ENCODE measurements around the gene SPATA2.
"Not testable (repeated sequence)": the region's sequence is repeated elsewhere in the genome, so short reads cannot be mapped to it uniquely, and the experiment has no call there.

The SPATA2 gene

DNA sequence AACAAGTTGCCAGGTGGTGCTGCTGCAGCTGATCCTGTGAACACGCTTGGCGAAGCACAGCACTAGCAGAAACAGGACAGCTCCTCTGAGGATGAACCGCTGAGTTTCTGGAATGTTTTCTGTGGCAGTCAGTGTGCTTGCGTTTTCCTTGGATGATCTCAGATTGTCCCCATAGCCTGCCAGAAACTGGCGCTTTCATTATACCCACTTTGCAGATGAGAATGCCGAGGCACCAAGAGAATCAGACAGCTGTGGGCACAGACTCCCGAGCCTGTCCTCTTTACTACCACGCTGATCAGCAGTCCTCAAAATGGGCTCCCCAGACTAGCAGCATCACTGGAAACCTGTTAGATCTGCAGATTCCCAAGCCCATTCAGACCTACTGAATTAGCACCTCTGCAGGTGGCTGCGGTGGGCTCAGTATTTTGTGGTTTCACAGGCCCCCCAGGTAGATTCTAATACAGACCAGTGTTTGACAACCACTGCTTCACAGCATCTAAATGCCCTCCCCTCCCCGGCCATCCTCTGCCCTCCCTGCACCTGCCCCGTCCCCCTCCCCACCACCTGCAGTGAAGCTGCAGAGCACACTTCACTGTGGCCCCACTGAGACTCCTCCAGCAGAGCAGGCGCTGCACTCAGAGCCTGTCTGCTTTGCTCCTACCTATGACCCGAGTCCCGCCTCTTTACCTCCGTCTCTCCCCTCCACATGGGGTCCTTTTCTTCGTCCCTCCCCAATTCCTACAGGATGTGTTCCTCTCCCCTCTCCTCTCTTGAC is 29.6 kb downstream of the SPATA2 start:
- no peak for DNase-seq (ENCODE audit: low spot score)

DNA sequence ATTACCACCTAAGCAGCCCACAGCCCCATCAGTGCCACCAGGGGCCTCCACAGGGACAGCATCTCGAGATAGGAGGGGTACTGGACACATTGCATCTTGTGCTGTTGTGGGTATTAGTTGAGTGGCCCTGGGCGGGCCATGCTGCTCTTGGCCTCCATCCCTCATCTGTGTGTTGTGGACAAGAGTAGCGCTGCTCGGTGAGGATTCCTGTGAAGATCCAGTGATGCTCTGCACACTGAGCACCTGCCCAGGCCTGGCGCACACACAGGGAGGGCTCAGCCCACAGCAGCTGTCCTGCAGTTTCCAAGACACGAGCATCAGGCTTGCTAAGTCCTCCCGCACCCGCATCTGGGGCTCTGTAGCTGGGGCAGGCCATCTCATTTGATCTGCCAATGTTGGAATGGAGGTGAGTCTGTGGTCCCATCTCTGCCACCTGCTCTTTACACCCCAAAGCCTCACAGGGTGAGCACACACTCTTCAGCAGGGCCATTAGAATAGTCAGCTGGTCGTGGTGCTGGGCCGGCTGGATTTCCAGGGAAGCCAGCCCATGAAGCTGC is 32.0 kb downstream of the SPATA2 start:
- no peak for DNase-seq (ENCODE audit: low spot score)

DNA sequence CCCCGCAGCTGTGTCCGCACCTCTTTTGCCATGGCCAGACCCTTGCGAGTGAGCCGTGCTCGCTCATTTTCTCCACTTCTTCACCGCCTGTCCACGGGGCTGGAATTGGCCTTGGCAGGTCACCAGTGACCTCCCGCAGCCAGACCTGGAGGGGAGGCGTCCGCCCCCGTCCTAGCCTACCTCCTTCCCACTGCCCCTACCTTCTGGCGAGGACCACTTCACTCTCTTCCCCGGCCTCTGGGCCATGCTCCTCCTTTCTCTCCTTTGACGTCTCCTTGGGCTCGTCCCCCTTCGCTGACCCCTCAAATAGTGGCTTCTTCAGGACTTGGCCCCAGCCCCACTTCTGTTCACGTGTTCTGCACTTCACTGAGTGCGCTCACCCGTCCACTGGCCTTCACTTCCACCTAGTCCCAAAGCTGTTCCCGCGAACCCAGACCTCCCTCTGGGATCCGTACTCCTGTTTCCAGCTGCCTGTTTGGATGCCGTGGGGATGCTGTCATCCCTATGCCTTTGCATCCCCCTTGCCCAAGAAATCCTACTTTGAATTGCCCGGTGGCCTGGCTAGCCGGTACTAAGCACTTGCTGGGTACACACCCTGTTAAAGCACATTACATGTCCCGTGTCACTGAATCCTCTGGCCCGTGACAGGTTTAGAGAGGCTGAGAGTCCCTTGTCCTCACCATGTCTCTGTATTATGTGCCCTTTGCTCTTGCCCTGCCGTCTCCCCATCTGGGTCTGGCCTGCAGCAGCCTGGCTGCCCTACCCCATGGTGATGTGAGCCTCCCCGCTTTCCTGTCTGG is 33.0 kb downstream of the SPATA2 start:
- no peak for DNase-seq (ENCODE audit: low spot score)

DNA sequence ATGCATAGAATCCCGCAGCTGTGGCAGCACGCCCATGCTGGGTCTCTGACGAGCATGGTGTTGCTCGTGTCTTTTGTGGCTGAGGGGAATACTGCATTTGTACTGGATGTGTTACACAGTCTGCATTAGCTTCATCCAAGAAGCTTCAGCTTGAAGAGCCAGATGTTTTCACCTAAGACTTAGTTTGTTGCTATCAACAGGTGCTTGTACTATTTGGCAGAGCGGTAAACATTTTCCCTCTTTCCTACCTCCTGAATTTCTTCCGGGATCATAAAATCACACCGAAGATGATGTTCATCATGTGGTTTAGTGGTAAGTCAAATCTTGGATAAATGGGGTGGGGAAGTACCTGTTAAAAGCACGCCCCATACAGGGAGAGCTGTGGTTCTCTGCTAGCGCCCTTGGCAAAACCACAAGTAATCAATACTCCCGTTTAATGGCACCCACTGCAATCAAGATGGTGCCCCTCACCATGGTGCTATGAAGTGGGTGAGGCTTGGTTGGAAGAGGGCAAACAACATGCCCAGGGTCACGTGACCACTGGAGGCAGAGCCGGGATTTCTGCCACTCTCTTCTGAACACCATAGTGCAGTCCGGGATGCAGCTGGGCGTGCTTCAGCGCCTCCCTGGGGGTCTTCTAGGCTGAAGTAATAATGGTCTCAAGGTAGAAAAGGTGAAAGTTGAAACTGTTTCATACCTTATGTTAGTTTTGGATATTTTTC is 34.4 kb downstream of the SPATA2 start:
- DNase-seq (ENCODE audit: low spot score) = no peak

DNA sequence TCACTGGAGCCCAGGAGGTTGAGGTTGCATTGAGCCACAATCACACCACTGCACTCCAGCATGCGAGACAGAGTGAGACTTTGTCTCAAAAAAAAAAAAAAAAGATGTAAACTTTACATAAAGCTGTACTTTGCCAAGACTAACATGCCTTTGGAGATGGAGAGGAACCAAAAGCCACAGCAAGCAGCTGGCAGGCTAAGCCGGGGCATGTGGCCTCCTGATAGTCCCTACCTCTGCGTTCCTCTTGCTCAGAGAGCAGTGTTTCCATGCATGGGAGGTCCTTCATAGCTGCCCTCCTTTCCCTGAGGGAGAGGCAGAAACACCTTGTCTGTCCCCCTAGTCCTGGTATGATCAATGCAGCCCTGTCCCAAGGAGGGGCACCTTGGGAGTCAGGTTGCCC is 35.2 kb downstream of the SPATA2 start:
- no peak for DNase-seq (ENCODE audit: low spot score)

DNA sequence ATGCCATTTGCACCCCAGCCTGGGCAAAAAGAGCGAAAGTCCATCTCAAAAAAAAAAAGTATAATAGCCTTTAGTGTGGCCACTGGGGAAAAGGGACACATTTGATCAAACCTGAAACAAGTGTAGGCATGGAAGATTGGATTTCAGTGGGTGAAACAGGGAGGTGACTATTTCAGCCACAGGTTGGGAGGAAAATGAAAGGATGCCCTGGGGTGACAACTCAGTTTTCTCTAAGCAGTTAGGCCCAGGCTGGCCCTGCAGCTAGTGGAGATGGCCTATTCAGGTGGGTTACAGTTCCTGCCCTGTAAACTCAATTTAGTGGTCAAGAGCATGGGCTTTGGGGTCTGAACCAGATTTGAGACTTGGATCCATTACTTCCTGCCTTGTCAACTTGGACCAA is 36.4 kb downstream of the SPATA2 start:
- no peak for DNase-seq (ENCODE audit: low spot score)

DNA sequence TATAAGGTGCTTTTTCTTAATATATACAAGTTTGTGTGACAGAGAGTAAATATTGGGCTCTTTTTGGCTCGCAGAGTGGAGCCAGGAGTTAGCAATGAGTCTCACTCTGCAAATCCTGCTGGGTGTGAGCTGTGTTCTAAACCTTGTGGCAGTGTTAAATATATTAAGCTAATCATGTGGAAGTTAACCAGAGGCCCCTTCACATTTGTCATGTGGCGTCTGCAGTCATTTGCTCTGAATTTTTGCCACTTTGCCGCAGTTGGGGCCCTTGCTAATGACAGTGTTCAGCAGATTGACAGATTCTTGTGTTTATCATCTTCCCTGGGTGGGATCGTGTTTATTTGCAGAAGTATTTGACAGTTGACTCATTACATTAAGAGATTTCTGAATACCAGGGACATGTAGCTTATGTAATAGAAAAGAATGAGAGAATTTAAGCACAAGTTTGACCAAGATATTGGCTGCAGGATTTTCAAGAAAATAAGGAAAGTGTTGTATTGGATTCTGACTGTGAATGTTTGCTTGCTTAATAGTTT is 37.9 kb downstream of the SPATA2 start:
- no peak for DNase-seq (ENCODE audit: low spot score)

DNA sequence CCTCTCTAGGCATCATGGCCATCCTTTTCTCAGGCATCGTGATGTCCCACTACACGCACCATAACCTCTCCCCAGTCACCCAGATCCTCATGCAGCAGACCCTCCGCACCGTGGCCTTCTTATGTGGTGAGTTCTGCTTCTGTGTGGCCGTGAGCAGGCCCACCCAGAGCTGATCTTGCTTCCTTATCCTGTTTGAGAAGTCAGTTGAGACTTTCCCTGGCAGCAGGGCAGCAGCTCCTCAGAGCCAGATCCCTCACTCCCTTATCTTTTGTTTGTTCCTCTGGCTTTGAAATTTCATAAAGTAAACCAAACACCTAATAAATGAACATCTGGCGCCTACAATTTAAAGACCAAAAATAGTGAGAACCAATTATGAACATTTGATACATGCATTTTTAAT is 40.6 kb downstream of the SPATA2 start:
- DNase-seq (ENCODE audit: low spot score) = no peak

DNA sequence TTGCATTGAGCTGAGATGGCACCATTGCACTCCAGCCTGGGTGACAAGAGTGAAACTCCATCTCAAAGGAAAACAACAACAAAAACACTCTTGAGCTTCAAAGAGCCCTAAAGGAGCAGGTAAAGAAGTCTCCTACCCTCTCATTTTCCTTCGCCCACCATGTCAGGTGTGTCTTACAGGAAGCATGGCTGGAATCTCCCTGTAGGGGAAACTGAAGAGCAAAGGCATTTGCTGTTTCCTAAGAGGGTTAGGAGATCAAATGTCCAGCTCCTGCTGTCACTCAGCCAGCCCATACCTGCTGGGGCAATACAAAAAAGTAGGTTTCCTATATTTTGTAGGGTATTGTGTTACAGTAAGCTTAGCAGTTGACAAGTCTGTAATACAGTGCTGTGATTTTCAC is 43.3 kb downstream of the SPATA2 start:
- DNase-seq (ENCODE audit: low spot score) = no peak

DNA sequence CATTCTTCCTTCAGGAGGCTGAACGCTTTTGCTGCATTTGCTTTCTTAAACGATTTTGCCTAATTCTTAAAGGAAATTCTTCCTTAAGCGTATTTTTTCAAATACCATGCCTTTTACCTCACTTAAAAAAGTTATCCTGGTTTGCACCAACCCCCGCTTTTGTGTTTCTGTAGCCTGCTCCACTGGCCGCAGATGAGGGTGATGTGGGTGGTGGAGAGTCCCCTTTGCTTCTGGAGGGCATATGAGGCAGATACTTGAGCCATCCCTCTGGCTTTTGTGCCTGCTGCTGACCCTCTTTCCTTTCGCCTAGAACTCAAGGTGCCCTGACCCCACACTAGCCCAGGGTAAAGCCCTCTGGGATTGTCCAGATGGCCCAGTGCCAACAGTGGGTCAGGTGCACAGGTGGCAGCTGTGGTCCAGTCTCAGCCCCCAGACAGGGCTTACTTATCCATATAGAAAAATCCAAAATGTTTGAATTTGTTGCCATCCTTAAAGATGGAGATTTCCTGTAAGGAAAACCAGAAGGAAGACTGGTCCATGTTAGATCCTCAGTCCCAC is 43.9 kb downstream of the SPATA2 start:
- DNase-seq (ENCODE audit: low spot score) = no peak

DNA sequence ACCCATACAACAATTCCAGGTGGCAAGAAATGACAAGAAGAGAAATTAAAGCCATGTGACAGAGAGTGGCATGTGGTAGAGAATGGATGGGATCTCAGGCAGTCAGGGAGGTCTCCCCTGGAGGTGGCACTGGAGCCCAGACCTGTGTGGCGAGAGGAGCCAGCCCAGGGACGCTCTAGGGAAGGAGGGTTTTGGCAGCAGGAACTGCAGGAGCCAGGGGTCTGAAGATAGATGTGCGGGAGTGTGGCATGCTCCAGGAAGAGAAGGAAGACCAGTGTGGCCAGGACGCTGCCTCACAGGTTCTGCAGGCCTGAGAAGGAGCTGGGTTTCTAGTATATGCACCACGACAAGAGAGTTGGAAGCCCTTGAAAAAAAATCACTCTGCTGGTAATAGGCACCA is 45.1 kb downstream of the SPATA2 start:
- no peak for DNase-seq (ENCODE audit: low spot score)

DNA sequence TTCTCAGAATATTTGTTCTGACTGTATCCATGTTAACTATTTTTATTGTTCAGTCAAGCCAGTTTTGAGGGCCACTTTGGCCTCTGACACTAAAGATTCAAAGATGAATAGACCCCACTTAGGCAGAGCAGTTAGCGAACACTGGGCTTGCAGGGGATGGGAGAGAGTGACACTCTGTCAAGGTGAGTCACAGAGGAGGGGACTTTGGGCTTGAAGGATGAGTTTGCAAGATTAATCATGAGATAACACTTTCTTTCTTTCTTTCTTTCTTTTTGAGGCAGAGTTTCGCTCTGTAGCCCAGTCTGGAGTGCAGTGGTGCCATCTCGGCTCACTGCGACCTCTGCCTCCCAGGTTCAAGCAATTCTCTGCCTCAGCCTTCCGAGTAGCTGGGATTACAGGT is 46.4 kb downstream of the SPATA2 start:
- no peak for DNase-seq (ENCODE audit: low spot score)

DNA sequence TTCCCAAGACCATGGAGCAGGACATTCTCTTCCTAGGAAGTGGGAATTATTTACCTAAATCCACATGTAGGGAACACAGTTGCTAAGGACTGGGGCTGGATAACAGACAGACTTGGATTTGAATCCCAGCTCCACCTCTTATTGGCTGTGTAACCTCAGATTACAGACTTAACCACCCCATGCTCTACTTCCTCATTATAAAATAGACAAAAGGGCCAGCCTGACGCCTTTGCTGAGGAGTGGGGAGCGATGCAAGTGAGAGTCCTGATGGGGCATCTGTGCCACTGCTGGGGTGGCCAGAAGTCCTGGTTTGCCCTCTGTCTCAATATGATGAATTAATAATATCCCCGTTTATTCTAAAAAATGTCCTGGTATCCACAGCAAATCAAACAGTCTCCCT is 46.8 kb downstream of the SPATA2 start:
- no peak for DNase-seq (ENCODE audit: low spot score)

DNA sequence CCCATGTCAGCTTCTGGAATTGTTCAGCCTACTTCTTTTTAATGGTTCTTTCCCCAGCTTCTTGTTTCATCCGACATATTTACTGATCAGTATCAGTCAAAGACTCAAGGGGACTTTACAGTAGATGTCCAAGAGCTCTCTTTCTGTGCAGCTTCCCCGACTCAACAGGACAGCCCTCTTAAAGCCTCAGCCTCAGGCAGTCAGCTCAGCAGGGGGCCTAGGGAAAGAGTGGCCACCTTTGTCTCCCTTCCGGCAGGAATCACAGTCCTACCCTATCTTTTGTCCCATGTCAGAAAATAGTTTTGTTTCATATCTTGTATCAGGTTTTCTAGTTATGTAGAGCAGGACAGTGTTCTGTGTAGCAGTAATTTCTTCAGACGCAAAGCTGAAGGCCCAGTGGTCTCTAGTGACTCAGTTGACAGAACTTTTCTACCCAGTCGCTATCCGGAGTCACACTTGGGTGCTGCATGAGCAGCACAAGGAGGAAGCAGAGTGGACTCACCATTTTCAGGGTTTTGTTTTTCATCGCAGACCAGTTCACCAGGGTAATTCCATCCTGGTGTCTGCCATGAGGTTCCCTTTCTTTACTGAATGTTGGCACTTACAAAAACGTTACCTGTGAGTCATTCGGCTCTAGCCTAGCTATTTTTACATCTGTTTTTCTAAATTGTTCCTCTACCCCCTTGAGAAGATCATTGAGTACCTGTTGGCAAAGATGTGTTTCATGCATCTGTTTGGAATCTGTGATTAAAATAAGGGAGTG is 47.7 kb downstream of the SPATA2 start:
- DNase-seq (ENCODE audit: low spot score) = no peak

DNA sequence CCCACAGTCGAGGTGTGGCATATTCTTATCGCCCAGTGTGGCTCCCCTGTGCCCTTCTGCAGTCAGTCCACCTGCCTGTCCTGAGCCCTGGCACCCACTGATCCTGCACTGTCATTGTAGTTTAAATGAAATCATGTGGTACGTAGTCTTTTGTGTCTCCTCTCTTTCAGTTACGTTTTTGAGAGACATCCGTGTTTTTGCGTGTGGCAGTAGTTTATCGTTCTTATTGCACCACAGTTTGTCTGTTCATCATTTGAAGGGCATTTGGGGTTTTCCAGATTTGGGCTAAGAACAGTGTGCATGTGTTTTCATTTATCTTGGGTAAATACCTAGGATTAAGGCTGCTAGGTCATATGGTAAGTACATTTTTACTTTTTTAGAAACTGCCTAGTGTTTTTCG is 49.3 kb downstream of the SPATA2 start:
- no peak for DNase-seq (ENCODE audit: low spot score)

DNA sequence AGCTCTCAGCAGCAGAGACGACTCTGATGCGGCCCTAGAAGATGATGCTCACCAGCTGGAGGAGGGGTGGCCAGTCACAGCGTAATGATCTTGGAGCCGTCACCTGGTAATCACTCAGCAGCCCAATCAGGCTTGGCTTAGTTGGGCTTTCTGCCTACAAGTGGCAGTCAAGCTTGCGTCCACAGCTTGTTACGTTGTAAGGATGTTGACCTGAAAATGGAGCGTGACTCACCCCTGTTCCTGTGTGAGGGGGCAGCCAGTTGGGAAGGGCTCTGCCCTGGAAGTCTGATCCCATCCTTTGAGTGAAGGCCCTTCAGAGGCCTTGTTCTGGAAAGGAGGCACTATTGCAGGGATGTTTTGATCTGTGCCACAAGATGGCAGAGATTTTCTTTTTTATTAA is 49.8 kb downstream of the SPATA2 start:
- no peak for DNase-seq (ENCODE audit: low spot score)

DNA sequence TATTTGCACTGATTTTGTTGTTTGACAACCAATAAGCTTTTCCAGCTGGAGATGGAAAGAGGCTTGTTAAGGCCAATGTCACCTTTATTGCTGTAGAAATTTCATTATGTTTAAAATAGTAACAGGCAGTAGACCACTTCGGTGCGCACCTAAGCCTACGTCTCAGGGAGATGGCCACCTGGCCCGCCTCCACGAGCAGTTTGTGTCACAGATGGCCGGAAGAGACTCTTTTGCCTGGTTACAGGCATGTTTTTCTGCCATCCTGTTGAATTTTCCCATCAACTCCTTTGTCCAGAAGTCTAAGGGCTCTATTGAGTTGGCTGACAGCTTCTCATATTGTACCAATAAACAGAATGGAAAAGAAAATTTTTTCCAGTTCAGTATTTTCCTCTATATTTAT is 51.7 kb downstream of the SPATA2 start:
- DNase-seq (ENCODE audit: low spot score) = no peak

DNA sequence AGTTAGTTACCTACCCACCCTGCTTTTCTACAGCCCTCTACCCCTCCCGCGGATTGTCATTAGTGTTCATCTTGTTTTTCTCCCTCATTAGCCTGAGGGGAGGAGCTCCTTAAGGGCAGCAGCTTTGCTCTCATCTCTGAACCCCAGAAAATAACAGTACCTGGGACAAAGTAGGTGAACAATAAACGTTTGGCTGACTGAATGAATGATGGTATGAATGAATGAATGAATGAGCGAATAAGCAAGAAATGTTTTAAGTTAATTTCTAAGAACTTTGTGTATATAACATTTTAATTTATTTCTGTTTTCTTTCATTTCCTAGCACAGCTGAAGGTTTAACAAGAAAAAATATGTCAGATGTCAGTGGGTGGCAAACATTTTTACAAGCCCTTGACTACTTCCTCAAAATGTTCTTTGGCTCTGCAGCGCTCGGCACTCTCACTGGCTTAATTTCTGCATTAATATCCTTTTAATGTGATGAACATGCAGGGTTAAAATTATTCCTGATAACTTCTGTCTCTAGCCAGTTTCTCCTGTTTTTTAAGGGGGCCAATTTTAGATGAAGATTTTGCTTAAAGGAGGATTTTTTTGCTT is 52.6 kb downstream of the SPATA2 start:
- DNase-seq (ENCODE audit: low spot score) = no peak

DNA sequence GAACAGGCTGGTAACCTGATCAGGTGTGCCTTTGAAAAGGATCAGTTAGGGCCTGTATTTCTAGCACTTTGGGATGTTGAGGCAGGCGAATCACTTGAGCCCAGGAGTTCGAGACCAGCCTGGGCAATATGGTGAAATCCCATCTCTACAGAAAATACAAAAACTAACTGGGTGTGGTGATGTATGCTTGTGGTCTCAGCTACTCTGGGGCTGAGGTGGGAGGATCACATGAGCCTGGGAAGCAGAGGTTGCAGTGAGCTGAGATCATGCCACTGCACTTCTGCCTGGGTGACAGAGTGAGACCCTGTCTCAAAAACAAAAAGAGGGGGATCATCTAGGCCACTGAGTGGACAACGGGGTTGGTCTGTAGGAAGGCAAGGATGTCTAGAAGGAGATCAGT is 54.1 kb downstream of the SPATA2 start:
- not testable (repeated sequence) for DNase-seq (ENCODE audit: low spot score)

DNA sequence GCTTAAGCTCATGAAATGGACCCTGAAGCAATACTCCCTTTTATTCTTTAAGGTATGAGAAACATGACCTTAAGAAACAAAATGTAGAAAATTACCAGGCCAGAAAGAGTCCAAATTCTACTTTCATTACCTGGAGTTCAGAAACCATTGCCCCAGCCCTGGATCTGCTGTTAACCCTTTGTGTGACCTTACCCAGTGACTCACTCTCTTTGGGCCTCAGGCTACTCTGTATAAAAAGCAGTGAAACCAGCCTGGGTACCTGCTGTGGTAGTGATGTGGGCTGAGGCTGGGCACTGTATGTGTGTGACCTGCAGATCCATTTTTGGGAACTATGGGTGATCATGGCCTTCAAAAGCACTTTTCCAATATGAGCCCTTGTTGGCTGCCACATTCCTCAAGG is 55.5 kb downstream of the SPATA2 start:
- no peak for DNase-seq (ENCODE audit: low spot score)

DNA sequence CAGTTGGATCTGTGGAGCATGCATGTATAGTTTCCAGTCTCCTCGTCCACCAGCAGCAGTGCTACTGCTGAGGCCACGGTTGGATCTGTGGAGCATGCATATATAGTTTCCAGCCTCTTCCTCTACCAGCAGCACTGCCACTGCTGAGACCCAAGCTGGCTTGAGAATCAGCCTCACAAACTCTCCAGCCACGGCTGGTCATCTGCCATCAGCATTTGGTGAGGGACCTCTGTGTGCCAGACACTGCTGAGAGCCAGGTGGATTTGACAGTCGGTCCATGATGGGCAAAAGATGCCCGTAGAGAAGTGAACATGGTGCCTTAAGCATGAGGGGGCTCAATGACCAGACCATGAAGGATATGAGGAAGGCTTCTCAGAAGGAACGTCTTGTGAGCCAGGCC is 56.3 kb downstream of the SPATA2 start:
- no peak for DNase-seq (ENCODE audit: low spot score)
